CD4-positive, alpha-beta T cell treated with Interleukin-21 for 1 hour (primary cell): ENCODE measurements around the gene ABCC1.
"Not testable (repeated sequence)": the region's sequence is repeated elsewhere in the genome, so short reads cannot be mapped to it uniquely, and the experiment has no call there.

ENCODE experiments used
- DNase-seq: peaks from one replicate; pipeline ENCODE4 v3.0.0-alpha.2; 2020

ABCC1 gene

DNA sequence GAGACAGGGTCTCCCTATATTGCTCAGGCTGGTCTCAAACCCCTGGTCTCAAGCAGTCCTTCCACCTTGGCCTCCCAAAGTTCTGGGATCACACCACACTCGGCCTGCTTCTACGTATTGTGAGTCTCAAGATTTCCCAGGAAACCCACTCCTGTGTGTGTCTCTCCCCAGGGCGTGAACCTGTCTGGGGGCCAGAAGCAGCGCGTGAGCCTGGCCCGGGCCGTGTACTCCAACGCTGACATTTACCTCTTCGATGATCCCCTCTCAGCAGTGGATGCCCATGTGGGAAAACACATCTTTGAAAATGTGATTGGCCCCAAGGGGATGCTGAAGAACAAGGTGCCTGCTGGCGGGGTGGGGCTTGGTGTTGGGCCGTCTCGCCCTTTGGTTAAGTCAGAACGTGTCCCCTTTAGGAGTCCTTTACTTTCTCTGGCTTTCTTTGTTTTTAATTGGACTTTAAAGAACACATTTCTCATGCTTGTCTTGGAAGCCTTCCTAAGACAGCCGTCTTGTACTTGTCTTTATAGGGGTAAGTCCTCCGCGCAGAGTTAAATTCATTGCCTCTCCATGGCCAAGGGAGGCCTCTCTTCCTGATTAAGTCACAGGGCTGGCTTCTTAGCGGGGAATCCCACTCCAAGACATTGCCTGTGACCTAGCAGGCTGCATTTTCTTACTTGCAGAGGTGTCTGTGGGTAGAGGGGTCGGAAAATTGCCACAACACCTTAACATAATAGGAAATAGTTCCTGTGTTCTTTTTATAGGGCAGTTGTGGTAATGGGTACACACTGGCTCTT lies 137.4 kb downstream of the ABCC1 start:
- DNase-seq, result no peak

DNA sequence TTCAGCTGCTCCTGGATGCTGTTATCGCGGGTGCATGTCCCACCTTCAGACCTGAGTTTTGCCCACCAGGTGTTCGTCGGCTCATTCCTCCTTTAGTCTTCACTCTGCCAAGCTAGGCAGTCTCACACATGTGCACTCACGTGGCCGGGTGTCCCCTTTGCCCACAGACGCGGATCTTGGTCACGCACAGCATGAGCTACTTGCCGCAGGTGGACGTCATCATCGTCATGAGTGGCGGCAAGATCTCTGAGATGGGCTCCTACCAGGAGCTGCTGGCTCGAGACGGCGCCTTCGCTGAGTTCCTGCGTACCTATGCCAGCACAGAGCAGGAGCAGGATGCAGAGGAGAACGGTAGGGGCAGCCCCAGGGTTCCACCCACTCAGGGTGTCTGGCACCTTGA lies 140.8 kb downstream of the ABCC1 start:
- no peak for DNase-seq

GRCh38 chr16:16092925-16093627 lies 143.7 kb downstream of the ABCC1 start:
- DNase-seq, result no peak

GRCh38 chr16:16093628-16094332 lies 144.4 kb downstream of the ABCC1 start:
- DNase-seq, result no peak

DNA sequence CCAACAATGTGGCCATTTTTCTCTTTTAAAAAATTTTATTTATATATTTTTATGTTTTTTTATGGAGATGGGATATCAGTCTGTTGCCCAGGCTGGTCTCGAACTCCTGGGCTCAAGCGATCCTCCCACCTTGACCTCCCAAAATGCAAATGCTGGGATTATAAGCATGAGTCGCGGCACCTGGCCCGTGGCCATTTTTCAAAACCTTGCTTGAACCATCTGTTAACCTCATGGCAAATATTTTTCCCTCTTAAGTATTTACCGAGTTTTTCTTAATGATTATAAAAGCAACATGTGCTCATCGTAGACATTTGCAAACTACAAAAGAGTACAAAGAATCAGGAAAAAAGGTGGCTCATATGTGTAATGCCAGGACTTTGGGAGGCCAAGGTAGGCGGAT lies 146.2 kb downstream of the ABCC1 start:
- no peak for DNase-seq

DNA sequence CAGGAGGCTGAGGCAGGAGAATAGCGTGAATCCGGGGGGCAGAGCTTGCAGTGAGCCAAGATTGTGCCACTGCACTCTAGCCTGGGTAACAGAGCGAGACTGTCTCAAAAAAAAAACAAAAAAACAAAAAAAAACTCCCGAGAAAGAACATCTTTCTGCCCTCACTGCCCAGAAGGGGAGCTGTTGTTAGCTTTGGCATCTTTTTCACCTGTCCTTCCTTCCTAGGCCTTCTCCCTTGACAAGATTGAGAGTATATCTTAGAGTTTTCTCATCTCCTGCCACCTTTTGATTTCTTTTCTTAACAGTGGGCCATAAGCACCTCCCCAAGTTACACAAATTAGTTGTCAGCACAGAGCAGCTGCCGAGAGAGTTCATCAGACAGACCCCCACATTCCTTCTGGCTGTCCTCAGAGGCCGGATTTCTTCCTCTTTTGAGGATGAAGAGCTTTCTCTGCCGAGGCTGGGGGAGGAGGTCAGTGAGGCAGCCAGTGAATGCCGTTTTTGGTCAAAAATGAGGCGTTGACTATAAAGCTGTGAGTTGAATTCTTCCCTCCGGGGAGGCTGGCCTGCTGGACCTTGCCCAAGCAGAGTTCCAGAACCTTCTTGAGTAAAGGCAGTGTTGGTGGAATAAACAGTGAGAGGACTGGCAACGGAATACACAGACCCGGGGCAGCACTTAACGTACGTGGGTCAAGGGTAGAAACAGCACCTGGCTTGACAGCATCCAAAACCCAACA lies 146.9 kb downstream of the ABCC1 start:
- no peak for DNase-seq

DNA sequence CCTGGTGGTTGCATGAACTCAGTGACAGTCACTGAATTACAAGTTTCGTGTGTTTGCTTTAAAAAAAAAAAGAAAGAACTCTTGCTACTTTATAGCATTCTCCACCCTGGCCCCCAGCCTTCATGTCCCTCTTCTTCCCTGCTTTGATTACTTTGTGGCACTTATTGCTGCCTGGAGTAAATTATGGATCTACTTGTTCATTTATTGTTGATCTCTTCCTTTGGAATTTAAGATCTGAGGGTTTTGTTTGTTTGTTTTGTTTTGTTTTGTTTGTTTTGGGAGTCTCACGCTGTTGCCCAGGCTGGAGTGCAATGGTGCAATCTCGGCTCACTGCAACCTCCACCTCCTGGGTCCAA lies 147.4 kb downstream of the ABCC1 start:
- no peak for DNase-seq

DNA sequence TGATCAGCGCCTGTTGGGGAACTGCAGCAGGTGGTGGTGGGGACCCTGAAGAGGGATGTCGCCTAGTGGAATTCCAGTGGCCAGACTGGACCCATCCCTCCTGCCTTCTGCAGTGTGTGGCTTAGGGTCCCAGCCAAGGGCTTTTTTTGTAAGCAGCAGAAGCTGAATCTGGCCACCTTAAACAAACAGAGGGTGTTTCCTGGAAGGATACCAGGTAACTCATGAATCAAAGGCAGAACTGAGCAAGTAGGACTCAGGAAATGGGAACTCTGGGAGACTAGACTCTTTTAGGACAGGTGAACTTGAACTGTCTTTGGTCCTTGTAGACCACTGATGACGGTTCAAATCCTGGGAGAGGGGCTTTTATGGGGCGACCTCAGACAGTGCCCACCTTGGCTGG lies 149.9 kb downstream of the ABCC1 start:
- no peak for DNase-seq

- no peak for DNase-seq
Measured at GRCh38 chr16:16100631-16101030, 151.2 kb downstream of the ABCC1 start.

GRCh38 chr16:16101585-16101984 lies 152.2 kb downstream of the ABCC1 start:
- no peak for DNase-seq

GRCh38 chr16:16102738-16103137 lies 153.3 kb downstream of the ABCC1 start:
- DNase-seq, result no peak

GRCh38 chr16:16104132-16104803 lies 154.9 kb downstream of the ABCC1 start:
- DNase-seq, result not testable (repeated sequence)

DNA sequence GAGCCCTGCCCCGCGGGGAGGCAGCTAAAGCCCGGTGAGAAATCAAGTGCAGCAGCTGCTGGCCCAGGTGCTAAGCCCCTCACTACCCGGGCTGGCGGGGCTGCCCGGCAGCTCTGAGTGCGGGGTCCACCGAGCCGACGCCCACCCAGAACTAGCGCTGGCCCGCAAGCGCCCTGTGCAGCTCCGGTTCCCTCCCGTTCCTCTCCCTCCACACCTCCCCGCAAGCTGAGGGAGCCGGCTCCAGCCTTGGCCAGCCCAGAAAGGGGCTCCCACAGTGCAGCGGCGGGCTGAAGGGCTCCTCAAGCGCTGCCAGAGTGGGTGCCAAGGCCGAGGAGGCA lies 155.4 kb downstream of the ABCC1 start:
- not testable (repeated sequence) for DNase-seq

- DNase-seq, result no peak
Measured at GRCh38 chr16:16105646-16106045, 156.2 kb downstream of the ABCC1 start.

GRCh38 chr16:16106466-16106865 lies 157.1 kb downstream of the ABCC1 start:
- no peak for DNase-seq

GRCh38 chr16:16107839-16108238 lies 158.4 kb downstream of the ABCC1 start:
- DNase-seq, result no peak

GRCh38 chr16:16108759-16109158 lies 159.3 kb downstream of the ABCC1 start:
- DNase-seq, result no peak

DNA sequence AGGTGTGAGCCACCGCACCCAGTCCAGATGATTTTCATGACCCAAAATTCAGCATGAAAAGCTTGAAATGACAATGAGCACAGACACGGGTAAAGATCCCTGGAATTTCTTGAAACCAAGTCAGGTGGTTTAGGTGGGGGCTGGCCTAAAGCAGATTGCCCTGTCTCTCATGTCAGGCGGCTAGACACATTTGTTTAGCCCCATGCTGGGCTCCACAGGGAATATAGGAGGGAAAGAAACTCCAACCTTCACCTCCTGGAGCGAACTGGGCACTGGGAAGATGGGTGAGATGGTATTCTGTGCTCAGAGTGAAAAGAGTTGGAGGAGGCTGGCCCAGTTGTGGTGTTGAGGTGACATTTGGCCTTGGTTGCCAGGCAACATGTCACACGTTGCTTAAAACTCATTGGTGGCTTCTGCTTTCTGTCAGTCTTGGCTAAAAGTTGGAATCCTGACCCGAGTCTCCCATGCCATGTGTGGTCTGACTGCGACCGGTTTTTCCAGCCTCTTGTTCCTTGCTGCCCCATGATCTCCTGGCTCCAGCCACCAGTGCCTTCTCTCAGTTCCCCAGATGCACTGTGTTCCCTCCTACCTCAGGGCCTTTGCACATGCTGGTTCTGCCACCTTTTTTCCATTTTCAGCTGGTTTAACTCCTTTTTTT lies 160.2 kb downstream of the ABCC1 start:
- DNase-seq, result no peak

DNA sequence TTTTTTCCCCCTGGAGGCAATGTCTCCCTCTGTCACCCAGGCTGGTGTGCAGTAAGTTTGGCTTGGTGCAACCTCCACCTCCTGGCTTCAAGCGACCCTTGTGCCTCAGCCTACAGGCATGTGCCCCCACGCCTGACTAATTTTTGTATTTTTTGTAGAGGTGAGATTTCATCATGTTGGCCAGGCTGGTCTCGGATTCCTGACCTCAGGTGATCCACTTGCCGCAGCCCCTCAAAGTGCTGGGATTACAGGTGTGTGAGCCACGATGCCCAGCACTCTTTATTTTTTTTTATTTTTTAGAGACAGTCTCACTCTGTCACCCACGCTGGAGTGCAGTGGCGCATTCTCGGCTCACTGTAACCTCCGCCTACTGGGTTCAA lies 160.7 kb downstream of the ABCC1 start:
- DNase-seq, result no peak

GRCh38 chr16:16111639-16112038 lies 162.2 kb downstream of the ABCC1 start:
- no peak for DNase-seq

DNA sequence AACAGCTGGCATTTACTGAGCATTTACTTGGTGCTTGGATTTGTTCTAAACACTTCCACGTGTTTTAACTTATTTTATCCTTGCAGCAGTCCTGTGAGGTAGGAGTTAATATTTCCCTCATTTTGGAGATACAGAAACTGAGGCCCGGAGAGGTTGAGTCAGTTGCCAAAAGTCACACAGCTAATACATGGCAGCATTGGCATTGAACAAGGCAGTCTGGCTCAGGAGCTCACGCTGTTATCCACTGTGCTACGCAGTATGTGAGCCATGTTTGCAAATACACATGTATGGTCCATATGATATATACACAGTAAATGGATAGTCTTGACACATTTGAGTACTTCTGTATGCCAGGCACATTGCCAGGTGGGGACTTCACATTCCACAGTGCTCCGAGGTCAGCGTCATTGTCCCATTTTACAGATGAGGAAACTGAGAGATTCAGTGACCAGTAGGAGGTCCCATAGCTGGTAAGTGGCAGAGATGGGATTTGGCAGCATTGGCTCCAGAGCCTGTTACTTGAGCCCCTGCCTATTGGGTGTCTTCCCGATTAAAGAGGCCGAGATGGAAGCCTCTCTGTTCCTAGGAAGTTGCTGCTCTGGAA lies 163.1 kb downstream of the ABCC1 start:
- DNase-seq, result no peak

DNA sequence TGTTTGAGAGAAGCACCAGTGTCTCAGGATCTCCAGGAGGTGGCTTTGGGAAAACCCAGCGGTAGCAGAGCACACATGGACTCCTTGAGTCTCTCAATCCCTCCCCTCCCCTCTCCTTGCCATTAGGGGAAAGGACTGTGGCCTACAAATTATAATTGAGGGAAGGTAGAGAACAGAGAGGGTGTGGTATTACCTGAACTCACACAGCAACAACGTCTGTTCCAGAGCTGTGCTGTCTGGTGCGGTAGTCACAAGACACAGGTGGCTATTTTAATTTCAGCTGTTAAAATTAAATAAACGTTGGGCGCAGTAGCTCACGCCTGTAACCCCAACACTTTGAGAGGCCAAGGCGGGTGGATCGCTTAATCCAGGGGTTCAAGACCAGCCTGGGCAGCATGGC lies 163.7 kb downstream of the ABCC1 start:
- no peak for DNase-seq
